ENCODE results near the gene FGD1.
"Not testable (repeated sequence)": the region's sequence is repeated elsewhere in the genome, so short reads cannot be mapped to it uniquely, and the experiment has no call there.

The FGD1 gene

GRCh38 chrX:54495814-54496516 is at the start of gene FGD1:
Gene FGD1 (minus strand): TSS chrX:54496234. CDS start chrX:54495432, 802 bp downstream.
- DNase-seq, result no peak

GRCh38 chrX:54542239-54542638 is 46.2 kb upstream of the FGD1 start:
- DNase-seq, result not testable (repeated sequence)

GRCh38 chrX:54540289-54540688 is 44.3 kb upstream of the FGD1 start:
- no peak for DNase-seq

DNA sequence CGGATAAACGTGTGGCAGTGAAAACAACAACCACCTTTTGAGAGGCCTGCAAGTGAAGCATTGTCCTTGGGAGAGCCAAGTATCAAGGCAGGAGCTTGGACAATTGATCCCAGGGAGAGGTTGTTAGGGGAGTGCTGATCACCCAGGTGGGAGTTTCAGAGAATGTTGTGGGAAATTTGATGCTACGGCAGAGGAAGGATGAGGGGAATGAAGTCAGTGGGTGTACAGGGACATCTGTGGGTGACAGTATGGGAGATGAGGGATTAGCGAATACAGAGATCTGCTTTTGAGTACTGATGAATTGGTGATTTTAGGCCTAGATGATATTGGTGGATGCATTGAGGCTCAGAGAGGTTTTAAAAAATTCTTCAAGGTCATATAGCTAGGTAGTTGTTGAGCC is 38.2 kb upstream of the FGD1 start:
- DNase-seq, result no peak

DNA sequence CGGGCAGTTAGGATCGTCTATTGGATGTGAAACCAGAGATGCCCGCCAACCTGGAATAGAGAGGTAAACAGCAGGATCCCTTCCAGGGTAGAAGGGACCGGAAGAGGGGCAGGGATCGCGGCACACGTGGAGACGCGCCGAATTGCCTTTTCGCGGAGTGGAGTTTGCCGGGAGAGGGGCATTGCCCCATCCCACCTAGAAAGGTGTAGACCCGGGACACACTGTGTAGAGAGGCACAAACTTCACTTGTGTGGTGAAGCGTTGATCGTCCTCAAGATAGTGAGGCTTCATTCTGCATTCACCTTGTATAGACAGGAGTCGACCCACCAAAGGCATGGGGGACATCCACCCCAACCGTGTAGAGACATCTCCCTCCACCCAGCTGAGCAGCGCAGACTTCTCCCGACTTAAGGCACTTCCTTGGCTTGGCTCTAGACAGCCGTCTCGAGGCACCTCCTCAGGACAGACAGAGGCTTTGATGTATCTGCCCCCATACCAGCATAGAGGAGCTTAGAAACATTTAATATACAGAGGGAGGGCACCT is 34.4 kb upstream of the FGD1 start:
- DNase-seq, result no peak

GRCh38 chrX:54529552-54530356 is 33.7 kb upstream of the FGD1 start, which contains the start of gene GNL3L:
Gene GNL3L (plus strand): TSS chrX:54530219. CDS start chrX:54532567, 2,348 bp downstream.
- DNase-seq, result peak; percentile 76

DNA sequence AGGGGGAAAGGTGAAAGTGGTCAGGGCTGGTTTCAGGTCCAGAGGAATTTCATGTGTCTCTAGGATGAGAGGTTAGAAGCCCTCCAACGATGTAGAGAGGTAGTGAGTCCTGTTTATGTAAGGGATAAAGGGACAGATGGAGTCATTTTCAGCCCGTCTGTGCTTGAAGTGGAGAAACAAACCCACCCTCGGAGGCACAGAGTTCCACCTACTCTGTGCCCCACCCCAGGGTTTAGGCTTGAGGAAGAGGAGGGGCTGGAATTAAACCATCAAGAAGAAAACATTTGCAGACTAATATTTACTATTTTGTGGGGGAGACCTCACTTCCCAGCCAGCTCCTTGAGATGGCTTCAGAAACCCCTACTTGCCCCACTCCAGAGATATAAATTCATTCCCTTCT is 33.1 kb upstream of the FGD1 start:
- DNase-seq, result no peak

DNA sequence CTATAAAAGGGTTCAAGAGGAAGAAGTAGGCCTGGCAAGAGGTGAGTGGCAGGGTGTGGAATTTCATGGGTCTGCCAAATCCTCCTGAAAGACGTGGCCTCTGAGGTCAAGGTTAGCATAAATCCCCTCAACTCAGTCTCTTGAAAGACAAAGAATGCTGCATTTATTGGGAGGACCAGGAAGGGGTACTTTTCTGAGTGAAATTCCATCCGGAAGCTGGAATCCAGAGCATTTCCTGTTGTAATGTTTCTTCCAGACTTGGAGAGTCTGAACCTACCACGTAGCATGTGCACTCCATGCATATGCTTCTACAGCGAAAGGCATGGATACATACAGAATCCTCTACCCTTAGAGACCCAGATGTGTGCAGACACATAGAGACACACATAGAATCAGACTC is 13.4 kb upstream of the FGD1 start:
- no peak for DNase-seq

GRCh38 chrX:54496936-54497335 is 902 bp upstream of the FGD1 start:
- DNase-seq, result no peak

- no peak for DNase-seq
Measured at GRCh38 chrX:54496517-54496852, 451 bp upstream of the FGD1 start.

DNA sequence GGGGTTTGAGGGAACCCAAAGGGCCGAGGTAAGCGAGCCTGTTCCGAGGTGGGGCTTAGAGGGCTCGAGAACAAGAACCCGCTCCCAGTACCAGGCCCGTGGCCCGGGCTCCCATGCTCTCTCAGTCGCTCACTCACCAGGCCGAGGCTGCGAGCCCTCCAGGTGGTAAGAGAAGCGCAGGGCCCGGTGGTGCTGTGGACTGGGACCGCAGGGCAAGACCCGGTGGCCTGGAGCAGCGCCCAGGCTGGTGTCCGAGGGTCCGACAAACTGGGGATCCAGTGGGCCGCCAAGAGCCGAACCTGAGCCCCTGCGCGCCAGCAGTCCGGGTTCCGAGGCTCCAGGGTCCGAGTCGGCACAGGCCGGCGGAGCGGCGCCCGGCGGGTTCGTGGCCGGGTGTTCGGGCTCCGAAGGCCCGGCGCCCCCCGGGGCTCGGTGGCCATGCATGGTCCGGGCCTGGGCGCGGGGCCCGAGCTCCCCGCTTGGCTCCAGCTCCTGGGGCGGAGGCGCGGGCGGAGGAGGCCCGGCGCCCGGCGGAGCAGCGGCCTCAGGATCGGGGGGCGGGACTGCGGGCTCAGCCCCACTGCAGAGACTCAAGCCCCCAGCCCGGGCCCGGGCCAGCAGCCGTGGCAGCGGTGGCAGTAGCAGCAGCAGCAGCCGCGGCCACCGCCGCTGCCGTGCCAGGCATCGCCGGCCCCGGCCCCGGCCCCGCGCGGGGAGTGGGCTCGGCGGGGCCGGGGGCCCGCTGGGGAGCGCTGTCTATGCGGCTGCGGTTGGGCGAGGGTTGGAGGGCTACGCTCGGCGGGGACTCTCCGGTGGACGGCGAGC is 833 bp downstream of the FGD1 start:
- DNase-seq, result no peak

DNA sequence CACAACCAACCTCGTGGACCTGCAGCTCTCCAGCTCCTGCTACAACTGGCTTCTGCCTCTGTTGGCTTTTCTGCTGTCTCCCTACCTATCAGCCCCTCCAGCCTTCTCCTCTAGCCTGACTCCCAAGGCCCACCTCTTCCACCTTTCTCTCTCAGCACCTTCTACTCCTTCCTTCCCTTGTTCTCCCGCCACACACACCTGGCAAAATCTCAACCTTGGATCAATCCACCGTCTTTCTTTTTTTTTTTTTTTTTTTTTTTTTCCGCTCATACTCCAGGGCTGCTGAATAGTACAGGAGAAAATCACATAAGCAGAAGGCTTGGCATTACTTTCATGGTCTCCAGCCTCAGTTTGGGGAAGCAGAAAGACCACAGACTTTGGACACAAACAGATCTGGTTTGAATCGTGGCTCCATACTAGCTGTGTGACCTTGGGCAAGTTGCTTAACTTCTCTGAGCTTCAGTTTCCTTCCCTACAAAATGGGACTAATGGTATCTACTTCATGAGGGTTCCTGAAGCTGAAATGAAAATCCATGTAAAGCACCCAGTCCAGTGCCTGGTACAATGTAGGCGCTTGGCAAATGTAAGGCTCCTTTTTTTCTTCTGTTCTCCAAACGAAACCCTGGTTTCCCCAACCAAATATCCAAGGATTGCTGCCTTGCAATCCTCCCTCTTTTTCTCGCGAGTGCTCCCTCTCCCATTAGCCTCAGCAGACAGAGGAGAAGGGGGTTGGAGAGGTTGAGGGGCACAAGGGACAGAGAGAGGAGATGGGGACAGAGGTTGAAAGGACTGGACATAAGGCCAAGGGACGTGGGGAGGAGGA is 1.7 kb downstream of the FGD1 start:
- no peak for DNase-seq

DNA sequence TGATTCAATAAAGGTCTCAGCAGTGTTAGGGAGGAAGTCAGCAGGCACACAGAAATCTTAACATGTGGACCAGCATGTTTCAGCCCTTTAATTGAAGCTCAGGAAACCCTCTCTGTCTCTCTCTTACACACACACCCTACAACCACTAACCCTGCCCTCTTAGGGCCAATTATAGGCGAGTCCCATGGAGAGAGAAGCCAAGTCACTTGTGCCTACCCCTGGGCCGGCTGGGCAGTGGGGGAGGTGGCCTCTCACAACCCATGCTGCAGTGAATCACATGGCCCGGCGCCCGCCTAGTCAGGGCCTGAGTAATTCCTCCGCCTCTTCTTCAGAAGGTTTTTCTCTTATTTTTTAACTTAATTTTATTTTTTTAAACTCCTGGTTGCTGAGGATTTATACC is 3.7 kb downstream of the FGD1 start:
- DNase-seq, result no peak

- not testable (repeated sequence) for DNase-seq
Measured at GRCh38 chrX:54489819-54490218, 6.2 kb downstream of the FGD1 start.

- no peak for DNase-seq
Measured at GRCh38 chrX:54484666-54485065, 11.4 kb downstream of the FGD1 start.

GRCh38 chrX:54483946-54484345 is 12.1 kb downstream of the FGD1 start:
- DNase-seq, result no peak

- no peak for DNase-seq
Measured at GRCh38 chrX:54482839-54483593, 13.0 kb downstream of the FGD1 start.

DNA sequence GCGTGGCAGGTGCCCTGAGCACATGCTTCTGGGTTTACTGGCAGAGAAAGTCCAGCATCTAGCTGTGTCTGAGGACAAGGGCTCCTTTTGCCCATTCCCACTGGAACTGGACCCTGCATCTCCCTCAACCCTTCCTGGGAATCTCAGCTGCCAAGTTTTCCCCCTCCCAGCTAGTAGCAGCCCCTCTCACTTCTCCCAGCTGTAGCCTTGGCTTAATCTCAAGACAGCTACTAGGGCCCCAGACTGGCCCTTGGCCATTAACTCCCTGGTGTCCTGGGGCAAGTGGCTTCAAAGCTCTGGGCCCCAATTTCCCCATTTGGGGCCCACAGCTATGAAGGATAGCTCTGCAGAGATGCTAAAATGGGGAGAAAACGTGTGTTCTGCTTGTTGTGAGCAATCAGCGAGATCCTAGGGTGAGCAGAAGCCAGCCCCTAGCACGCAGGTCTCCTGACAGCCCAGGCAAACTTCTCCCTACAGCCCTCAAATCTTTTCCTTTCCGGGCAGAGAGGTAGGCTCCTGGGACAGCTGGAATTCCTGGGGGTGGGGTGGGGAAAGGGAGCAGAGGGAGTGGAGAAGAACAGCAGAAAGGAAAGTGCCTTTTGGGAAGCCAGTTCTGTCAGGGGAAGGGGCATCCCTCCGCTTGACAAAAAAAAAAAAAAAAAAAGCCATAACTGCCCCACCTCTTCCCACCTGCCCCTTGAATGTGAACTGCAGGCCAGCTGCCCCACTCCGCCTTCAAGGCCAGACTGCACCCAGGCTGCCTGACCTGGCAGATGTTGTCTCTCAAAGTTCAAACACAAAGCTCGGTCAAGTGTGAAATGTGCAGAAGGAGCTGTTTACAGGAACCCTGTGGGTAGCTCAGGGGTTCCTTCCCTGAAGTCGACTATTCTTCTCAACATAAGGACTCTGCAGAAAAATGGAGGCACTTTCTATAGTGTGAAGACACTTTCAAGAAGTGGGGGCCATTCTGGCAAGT is 16.6 kb downstream of the FGD1 start:
- DNase-seq, result no peak

GRCh38 chrX:54473993-54474859 is 21.8 kb downstream of the FGD1 start:
- DNase-seq, result no peak
